Measurements from ENCODE around the gene ANKRD24.

DNA sequence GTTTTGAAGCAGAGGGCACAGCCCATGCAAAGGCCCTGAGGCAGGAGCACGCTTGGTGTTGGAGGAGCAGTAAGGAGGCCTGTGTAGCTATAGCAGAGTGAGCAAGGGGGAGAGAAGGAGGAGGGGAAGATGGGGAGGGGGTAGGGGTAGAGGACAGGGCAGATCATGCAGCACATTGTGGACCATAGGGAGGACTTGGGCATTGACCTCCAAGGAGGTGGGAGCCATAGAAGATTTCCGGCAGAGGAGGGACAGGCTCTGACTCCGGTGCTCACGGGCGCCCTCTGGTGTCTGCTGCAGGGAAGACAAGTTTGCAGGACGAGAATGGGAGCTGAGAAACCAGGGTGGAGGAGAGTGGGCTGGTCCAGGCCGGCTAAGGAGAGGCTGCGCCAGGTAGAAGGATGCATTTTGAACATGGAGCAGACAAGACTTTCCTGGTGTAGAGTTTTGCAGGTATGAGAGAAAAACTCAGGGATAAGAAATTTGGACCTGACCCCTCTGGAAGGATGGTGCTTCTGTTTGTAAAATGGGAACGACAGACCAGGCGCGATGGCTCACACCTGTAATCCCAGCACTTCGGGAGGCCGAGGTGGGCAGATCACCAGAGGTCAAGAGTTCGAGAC, 42.8 kb upstream of the ANKRD24 start:
- TF ChIP-seq, protein P1, sequence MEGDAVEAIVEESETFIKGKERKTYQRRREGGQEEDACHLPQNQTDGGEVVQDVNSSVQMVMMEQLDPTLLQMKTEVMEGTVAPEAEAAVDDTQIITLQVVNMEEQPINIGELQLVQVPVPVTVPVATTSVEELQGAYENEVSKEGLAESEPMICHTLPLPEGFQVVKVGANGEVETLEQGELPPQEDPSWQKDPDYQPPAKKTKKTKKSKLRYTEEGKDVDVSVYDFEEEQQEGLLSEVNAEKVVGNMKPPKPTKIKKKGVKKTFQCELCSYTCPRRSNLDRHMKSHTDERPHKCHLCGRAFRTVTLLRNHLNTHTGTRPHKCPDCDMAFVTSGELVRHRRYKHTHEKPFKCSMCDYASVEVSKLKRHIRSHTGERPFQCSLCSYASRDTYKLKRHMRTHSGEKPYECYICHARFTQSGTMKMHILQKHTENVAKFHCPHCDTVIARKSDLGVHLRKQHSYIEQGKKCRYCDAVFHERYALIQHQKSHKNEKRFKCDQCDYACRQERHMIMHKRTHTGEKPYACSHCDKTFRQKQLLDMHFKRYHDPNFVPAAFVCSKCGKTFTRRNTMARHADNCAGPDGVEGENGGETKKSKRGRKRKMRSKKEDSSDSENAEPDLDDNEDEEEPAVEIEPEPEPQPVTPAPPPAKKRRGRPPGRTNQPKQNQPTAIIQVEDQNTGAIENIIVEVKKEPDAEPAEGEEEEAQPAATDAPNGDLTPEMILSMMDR (IDR thresholded peaks at IDR 0.05): peak; percentile 71
- TF ChIP-seq EZH2 (IDR thresholded peaks at IDR 0.05) (no peak), EZH2phosphoT487 (IDR thresholded peaks at IDR 0.05) (no peak)

Measured in neural progenitor cell (in vitro differentiated cells).